Chondrocyte (in vitro differentiated cells): Measurements from ENCODE around the gene ABTB2. TPM values are rescaled to one million over a fixed set of nuclear protein-coding genes. Genes with fewer than 3 reads are reported as not detected.

Experiments used
- DNase-seq: peaks from one replicate; pipeline ENCODE4 v3.0.0; 2021; ENCODE audit warnings: mixed read lengths, low spot score
- H3K27ac Mint-ChIP-seq: one replicate; pipeline ENCODE4 v1.8.0; 2021; ENCODE audit warnings: mild to moderate bottlenecking, moderate library complexity, mixed read lengths; ENCODE audit not compliant: unreplicated experiment
- H3K27me3 Mint-ChIP-seq: 2 replicates; pipeline ENCODE4 v1.8.0; 2021; ENCODE audit warnings: low read depth, mixed read lengths
- H3K36me3 Mint-ChIP-seq: 2 replicates; pipeline ENCODE4 v1.8.0; 2021; ENCODE audit warnings: low read depth, mixed read lengths
- H3K4me1 Mint-ChIP-seq: 2 replicates; pipeline ENCODE4 v1.8.0; 2021; ENCODE audit warnings: low read depth, mild to moderate bottlenecking, mixed read lengths
- H3K4me3 Mint-ChIP-seq: one replicate; pipeline ENCODE4 v1.8.0; 2021; ENCODE audit warnings: mild to moderate bottlenecking, moderate library complexity, mixed read lengths; ENCODE audit not compliant: unreplicated experiment
- H3K9me3 Mint-ChIP-seq: 2 replicates; pipeline ENCODE4 v1.8.0; 2021; ENCODE audit warnings: low read depth, mixed read lengths
- CTCF ChIP-seq: fragments of 200-600 bp; sonication (generic); IDR thresholded peaks from 2 replicates; pipeline ENCODE4 v1.5.0; 2021; ENCODE audit warnings: antibody characterized with exemption, mild to moderate bottlenecking, moderate library complexity
- total RNA-seq: library from RNA; stranded (reverse); gene quantifications from 3 replicates; pipeline ENCODE4 v1.2.1, GENCODE V29; 2021

ABTB2 gene
- total RNA-seq, 1 donor from 2014 or later, result 3.1 TPM

- Mint-ChIP-seq H3K27ac (no peak overlapping the region), H3K9me3 (no peaks in the 10 kb centered on the region), H3K4me1 (peaks cover 17% of the 10 kb centered on the region), H3K36me3 (no peaks in the 10 kb centered on the region), H3K27me3 (no peaks in the 10 kb centered on the region), H3K4me3 (no peak overlapping the region)
- no peak for DNase-seq
- no peak for TF ChIP-seq CTCF
Observed at GRCh38 chr11:34314176-34314575, 43.6 kb downstream of the ABTB2 start.

GRCh38 chr11:34313099-34313517, 44.7 kb downstream of the ABTB2 start:
- Mint-ChIP-seq H3K4me1 (peaks cover 19% of the 10 kb centered on the region), H3K4me3 (no peak overlapping the region), H3K27me3 (no peaks in the 10 kb centered on the region), H3K9me3 (no peaks in the 10 kb centered on the region), H3K27ac (no peak overlapping the region), H3K36me3 (no peaks in the 10 kb centered on the region)
- DNase-seq, result no peak
- TF ChIP-seq CTCF, result no peak

GRCh38 chr11:34311126-34311525, 46.7 kb downstream of the ABTB2 start:
- DNase-seq, result no peak
- Mint-ChIP-seq H3K27me3 (no peaks in the 10 kb centered on the region), H3K27ac (no peak overlapping the region), H3K36me3 (no peaks in the 10 kb centered on the region), H3K4me3 (no peak overlapping the region), H3K4me1 (peaks cover 16% of the 10 kb centered on the region), H3K9me3 (no peaks in the 10 kb centered on the region)
- TF ChIP-seq CTCF, result no peak

GRCh38 chr11:34309965-34310364, 47.8 kb downstream of the ABTB2 start:
- H3K27ac Mint-ChIP-seq, result no peak overlapping the region
- no peaks in the 10 kb centered on the region for H3K36me3 Mint-ChIP-seq
- no peak for DNase-seq
- peaks cover 21% of the 10 kb centered on the region for H3K4me1 Mint-ChIP-seq
- H3K27me3 Mint-ChIP-seq, result no peaks in the 10 kb centered on the region
- TF ChIP-seq CTCF, result no peak
- no peak overlapping the region for H3K4me3 Mint-ChIP-seq
- no peaks in the 10 kb centered on the region for H3K9me3 Mint-ChIP-seq

- no peak for TF ChIP-seq CTCF
- H3K36me3 Mint-ChIP-seq, result no peaks in the 10 kb centered on the region
- no peak for DNase-seq
- H3K4me1 Mint-ChIP-seq, result peaks cover 21% of the 10 kb centered on the region
- H3K4me3 Mint-ChIP-seq, result no peak overlapping the region
- no peak overlapping the region for H3K27ac Mint-ChIP-seq
- H3K27me3 Mint-ChIP-seq, result no peaks in the 10 kb centered on the region
- H3K9me3 Mint-ChIP-seq, result no peaks in the 10 kb centered on the region
Observed at GRCh38 chr11:34308913-34309585, 48.8 kb downstream of the ABTB2 start.
